Activated CD4-positive, alpha-beta memory T cell treated with anti-CD3 and anti-CD28 coated beads, Interleukin-2, amount 10 ng/mL, durations not matched to agents 7 days and 5 days (primary cell): ENCODE data around the gene TMEM267. TPM values are rescaled to one million over a fixed set of nuclear protein-coding genes. Genes with fewer than 3 reads are reported as not detected.
"Not testable (repeated sequence)": the region's sequence is repeated elsewhere in the genome, so short reads cannot be mapped to it uniquely, and the experiment has no call there.

Experiments used
- CTCF ChIA-PET: fragments of 350-600 bp; sonication (Branson Sonifier 250); formaldehyde crosslinking; loops from one replicate; lab custom pipeline; 2021; ENCODE audit warnings: antibody characterized with exemption, inconsistent platforms; lab: Charles Lee
- POLR2A ChIA-PET: fragments of 350-600 bp; sonication (Branson Sonifier 250); formaldehyde crosslinking; loops from one replicate; lab custom pipeline; 2021; ENCODE audit warnings: antibody characterized with exemption; lab: Charles Lee
- DNase-seq: peaks from one replicate; pipeline ENCODE4 v3.0.0-alpha.2; 2020
- H3K27ac Mint-ChIP-seq: one replicate; pipeline ENCODE4 v1.8.0; 2021; ENCODE audit warnings: mild to moderate bottlenecking, mixed read lengths
- H3K27me3 Mint-ChIP-seq: one replicate; pipeline ENCODE4 v1.8.0; 2021; ENCODE audit warnings: mixed read lengths
- H3K36me3 Mint-ChIP-seq: one replicate; pipeline ENCODE4 v1.8.0; 2021; ENCODE audit warnings: low read depth, mixed read lengths
- H3K4me1 Mint-ChIP-seq: one replicate; pipeline ENCODE4 v1.8.0; 2021; ENCODE audit warnings: mixed read lengths
- H3K4me3 Mint-ChIP-seq: one replicate; pipeline ENCODE4 v1.8.0; 2021; ENCODE audit warnings: mild to moderate bottlenecking, mixed read lengths
- H3K9me3 Mint-ChIP-seq: one replicate; pipeline ENCODE4 v1.8.0; 2021; ENCODE audit warnings: mixed read lengths
- total RNA-seq, 2 experiments: library from RNA; stranded (reverse); gene quantifications; one replicate each; pipeline ENCODE4 v1.2.3, GENCODE V29; 2021

TMEM267 gene
- total RNA-seq, 2 experiments from 2014 or later = 17.0 to 19.0 TPM

DNA sequence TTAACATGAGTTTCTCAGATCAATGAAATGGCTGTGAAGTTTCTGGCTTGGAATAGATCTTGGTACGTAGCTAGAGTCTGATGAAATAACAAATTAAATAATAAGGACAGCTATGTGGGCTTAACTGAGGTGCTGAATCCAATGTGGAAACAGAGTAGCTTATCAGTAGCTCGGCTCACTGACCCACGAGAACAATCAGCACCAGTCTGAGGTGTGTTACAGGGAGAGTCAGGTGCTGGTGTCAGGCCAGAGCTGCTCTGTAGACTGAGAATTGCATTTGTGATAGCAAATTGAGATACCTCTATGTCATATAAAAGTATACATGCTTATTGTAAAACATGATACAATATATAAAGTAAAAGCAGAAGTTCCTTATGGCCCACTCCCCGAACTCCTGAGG lies 50.3 kb downstream of the TMEM267 start:
- no peaks in the 10 kb centered on the region for H3K27me3 Mint-ChIP-seq
- peaks cover 12% of the 10 kb centered on the region for H3K9me3 Mint-ChIP-seq
- CTCF ChIA-PET = no interaction called here
- H3K4me1 Mint-ChIP-seq = no peaks in the 10 kb centered on the region
- no peak overlapping the region for H3K4me3 Mint-ChIP-seq
- H3K36me3 Mint-ChIP-seq = no peaks in the 10 kb centered on the region
- no peak overlapping the region for H3K27ac Mint-ChIP-seq
- DNase-seq = no peak
- POLR2A ChIA-PET = no interaction called here

GRCh38 chr5:43432486-43433375 lies 50.9 kb downstream of the TMEM267 start:
- H3K4me1 Mint-ChIP-seq = no peaks in the 10 kb centered on the region
- CTCF ChIA-PET = no interaction called here
- H3K27me3 Mint-ChIP-seq = no peaks in the 10 kb centered on the region
- H3K4me3 Mint-ChIP-seq = no peak overlapping the region
- H3K27ac Mint-ChIP-seq = no peak overlapping the region
- POLR2A ChIA-PET = no interaction called here
- peaks cover 7% of the 10 kb centered on the region for H3K9me3 Mint-ChIP-seq
- no peak for DNase-seq
- H3K36me3 Mint-ChIP-seq = no peaks in the 10 kb centered on the region

DNA sequence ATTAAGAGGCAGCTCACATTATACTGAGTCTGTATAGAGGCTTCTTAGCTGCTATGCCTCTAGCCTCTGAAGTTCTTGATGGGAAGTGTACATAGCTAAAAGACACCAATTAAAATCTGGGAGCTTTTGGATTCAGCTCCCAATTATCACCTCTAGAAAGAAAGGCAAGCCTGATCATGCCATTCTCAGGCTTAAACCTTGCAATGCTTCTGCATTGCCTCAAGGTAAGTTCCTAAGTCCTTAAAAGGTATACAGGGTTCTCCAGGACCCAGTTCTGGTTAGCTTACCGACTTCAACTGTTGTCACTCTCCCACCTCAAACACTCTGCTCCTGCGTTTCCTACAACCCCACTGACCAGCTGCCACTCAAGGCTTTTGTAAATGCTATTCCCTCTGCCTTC lies 54.0 kb downstream of the TMEM267 start:
- CTCF ChIA-PET = no interaction called here
- Mint-ChIP-seq H3K27ac (no peak overlapping the region), H3K9me3 (no peaks in the 10 kb centered on the region)

DNA sequence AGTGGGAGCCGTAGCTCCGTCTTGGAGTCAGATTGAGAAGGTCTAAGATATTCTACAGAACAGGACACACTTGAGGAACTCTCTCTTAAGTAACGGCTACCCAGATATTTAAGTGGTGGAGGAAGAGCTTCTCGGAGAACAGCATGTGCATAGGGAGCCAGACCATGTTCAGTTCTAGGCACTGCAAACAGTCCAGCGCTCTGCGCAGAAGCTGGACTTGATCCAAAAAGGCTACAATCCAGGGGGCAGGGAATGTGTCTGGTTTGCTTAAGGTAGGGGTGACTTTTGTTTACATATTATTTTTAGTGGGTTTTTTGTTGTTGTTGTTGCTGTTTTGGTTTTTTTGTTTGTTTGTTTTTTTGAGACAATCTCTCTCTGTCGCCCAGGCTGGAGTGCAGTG lies 54.6 kb downstream of the TMEM267 start:
- DNase-seq = no peak
- Mint-ChIP-seq H3K27ac (no peak overlapping the region), H3K9me3 (no peaks in the 10 kb centered on the region)

More for the DNA sequence above, 54.0 kb downstream of the TMEM267 start:
- H3K36me3 Mint-ChIP-seq = no peaks in the 10 kb centered on the region
- no peak for DNase-seq
- POLR2A ChIA-PET = interaction anchor here (1.7 kb wide), 1 partner anchor 54 kb away, joined by 6 read pairs; the partner anchor contains the start of gene TMEM267
- H3K4me3 Mint-ChIP-seq = no peak overlapping the region
- H3K27me3 Mint-ChIP-seq = no peaks in the 10 kb centered on the region
- H3K4me1 Mint-ChIP-seq = no peaks in the 10 kb centered on the region

GRCh38 chr5:43427306-43427705 lies 56.4 kb downstream of the TMEM267 start:
- Mint-ChIP-seq H3K9me3 (no peaks in the 10 kb centered on the region), H3K36me3 (no peaks in the 10 kb centered on the region), H3K4me3 (no peak overlapping the region), H3K27me3 (no peaks in the 10 kb centered on the region), H3K27ac (no peak overlapping the region), H3K4me1 (no peaks in the 10 kb centered on the region)
- DNase-seq = no peak
- POLR2A ChIA-PET = no interaction called here
- CTCF ChIA-PET = no interaction called here

More for the DNA sequence above, 54.6 kb downstream of the TMEM267 start:
- H3K4me1 Mint-ChIP-seq = no peaks in the 10 kb centered on the region
- H3K36me3 Mint-ChIP-seq = no peaks in the 10 kb centered on the region
- H3K4me3 Mint-ChIP-seq = no peak overlapping the region
- ChIA-PET CTCF (no interaction called here), POLR2A (interaction anchor here (1.7 kb wide), 1 partner anchor 55 kb away, joined by 6 read pairs; the partner anchor contains the start of gene TMEM267)
- no peaks in the 10 kb centered on the region for H3K27me3 Mint-ChIP-seq

GRCh38 chr5:43425983-43426382 lies 57.7 kb downstream of the TMEM267 start:
- DNase-seq = no peak
- no peaks in the 10 kb centered on the region for H3K36me3 Mint-ChIP-seq
- no peaks in the 10 kb centered on the region for H3K27me3 Mint-ChIP-seq
- CTCF ChIA-PET = interaction anchor here (0.6 to 1.0 kb wide), 3 partner anchors 19 to 335 kb away, joined by 3 read pairs; no protein-coding TSS in a partner anchor
- no peak overlapping the region for H3K4me3 Mint-ChIP-seq
- no peaks in the 10 kb centered on the region for H3K9me3 Mint-ChIP-seq
- POLR2A ChIA-PET = no interaction called here
- H3K4me1 Mint-ChIP-seq = no peaks in the 10 kb centered on the region
- H3K27ac Mint-ChIP-seq = no peak overlapping the region

DNA sequence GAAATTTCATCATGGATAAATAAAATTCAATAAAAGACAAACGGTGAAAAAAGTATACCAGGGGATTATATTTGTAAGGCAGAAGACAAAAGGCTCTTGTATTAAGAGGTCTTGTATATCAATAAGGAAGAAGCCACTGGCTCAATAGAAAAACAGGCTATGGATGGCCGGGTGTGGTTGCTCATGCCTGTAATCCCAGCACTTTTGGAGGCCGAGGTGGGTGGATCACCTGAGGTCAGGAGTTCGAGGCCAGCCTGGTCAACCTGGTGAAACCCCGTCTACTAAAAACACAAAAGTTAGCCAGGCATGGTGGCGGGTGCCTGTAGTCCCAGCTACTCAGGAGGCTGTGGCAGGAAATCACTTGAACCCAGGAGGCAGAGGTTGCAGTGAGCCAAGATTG lies 60.6 kb downstream of the TMEM267 start:
- H3K27ac Mint-ChIP-seq, H3K9me3 Mint-ChIP-seq, POLR2A ChIA-PET, H3K27me3 Mint-ChIP-seq, CTCF ChIA-PET, H3K4me1 Mint-ChIP-seq, DNase-seq, H3K36me3 Mint-ChIP-seq, H3K4me3 Mint-ChIP-seq: not testable (repeated sequence)

DNA sequence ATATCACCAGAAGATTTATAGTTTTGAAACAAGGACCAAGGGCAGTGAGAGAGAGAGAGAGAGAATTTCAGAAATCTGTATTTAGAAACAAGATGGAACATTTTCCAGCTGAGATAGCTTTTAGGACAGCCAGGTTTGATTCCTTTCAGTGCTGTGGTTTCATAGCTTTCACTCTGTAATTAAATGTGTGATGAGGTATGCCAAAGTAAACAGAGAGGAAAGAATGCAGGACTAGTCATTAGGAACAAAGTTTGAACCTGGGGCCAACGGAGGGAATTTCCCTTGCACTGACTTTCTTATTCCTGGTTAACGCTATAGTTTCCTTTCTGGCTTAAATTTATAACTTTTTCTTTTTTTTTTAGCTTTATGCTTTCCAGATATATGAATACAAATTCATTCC lies 61.5 kb downstream of the TMEM267 start:
- Mint-ChIP-seq H3K27me3 (peaks cover 4% of the 10 kb centered on the region), H3K4me1 (no peaks in the 10 kb centered on the region), H3K36me3 (no peaks in the 10 kb centered on the region), H3K9me3 (no peaks in the 10 kb centered on the region), H3K27ac (no peak overlapping the region), H3K4me3 (no peak overlapping the region)
- ChIA-PET CTCF (no interaction called here), POLR2A (no interaction called here)
- DNase-seq = no peak

GRCh38 chr5:43421450-43422133 lies 62.1 kb downstream of the TMEM267 start:
- ChIA-PET CTCF (no interaction called here), POLR2A (no interaction called here)
- Mint-ChIP-seq H3K4me3 (no peak overlapping the region), H3K27me3 (peaks cover 4% of the 10 kb centered on the region), H3K4me1 (no peaks in the 10 kb centered on the region), H3K36me3 (no peaks in the 10 kb centered on the region), H3K9me3 (no peaks in the 10 kb centered on the region), H3K27ac (no peak overlapping the region)
- no peak for DNase-seq

- CTCF ChIA-PET = no interaction called here
- H3K4me1 Mint-ChIP-seq = no peaks in the 10 kb centered on the region
- no peak overlapping the region for H3K27ac Mint-ChIP-seq
- no peaks in the 10 kb centered on the region for H3K9me3 Mint-ChIP-seq
- no peak overlapping the region for H3K4me3 Mint-ChIP-seq
- POLR2A ChIA-PET = no interaction called here
- no peak for DNase-seq
- peaks cover 4% of the 10 kb centered on the region for H3K27me3 Mint-ChIP-seq
- H3K36me3 Mint-ChIP-seq = no peaks in the 10 kb centered on the region
Measured at GRCh38 chr5:43420241-43420640, 63.4 kb downstream of the TMEM267 start.

GRCh38 chr5:43418561-43418960 lies 65.1 kb downstream of the TMEM267 start:
- Mint-ChIP-seq H3K36me3 (no peaks in the 10 kb centered on the region), H3K4me1 (no peaks in the 10 kb centered on the region), H3K4me3 (no peak overlapping the region), H3K9me3 (no peaks in the 10 kb centered on the region), H3K27me3 (peaks cover 4% of the 10 kb centered on the region), H3K27ac (no peak overlapping the region)
- CTCF ChIA-PET = no interaction called here
- DNase-seq = no peak
- POLR2A ChIA-PET = interaction anchor here (1.0 kb wide), 1 partner anchor 65 kb away, joined by 3 read pairs; the partner anchor contains the start of gene TMEM267

DNA sequence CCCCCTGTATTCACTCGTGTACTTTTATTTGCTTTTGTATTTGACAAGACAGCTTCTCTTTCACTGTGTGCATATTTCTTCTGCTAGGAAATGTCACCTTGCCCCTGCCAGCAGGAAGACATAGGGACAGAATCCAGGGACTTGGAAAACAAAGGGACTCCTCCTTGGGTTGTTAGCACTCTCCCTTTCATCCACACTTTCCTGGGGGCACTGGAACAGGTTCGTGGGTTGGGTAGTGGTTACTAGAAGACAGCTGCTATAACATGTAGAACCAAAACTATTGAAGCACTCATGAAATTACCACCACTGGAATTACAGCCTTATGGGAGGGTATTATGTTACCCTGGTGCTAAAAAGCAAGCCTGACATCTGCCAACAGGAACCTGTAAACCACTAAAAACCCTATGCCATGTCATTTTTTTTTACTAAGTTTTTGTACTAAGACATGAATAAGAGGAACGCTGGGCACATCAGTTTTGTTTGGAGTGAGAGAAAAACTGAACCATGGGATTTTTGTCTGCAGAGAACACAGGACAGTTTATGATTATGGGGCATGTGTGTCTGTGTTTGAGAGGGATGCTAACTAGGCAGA lies 66.8 kb downstream of the TMEM267 start:
- H3K9me3 Mint-ChIP-seq = no peaks in the 10 kb centered on the region
- H3K4me1 Mint-ChIP-seq = no peaks in the 10 kb centered on the region
- ChIA-PET CTCF (no interaction called here), POLR2A (no interaction called here)
- H3K27ac Mint-ChIP-seq = no peak overlapping the region
- H3K36me3 Mint-ChIP-seq = no peaks in the 10 kb centered on the region
- no peak overlapping the region for H3K4me3 Mint-ChIP-seq
- peaks cover 4% of the 10 kb centered on the region for H3K27me3 Mint-ChIP-seq
- no peak for DNase-seq
